IPS-15b (cell line): ENCODE data around the gene CALN1.

Experiments used
- H3K27me3 ChIP-seq: one replicate; pipeline ENCODE4 v1.6.1; 2013; ENCODE audit warnings: low read length; ENCODE audit not compliant: control insufficient read depth, insufficient read depth
- H3K36me3 ChIP-seq: one replicate; pipeline ENCODE4 v1.6.1; 2013; ENCODE audit warnings: low read length; ENCODE audit not compliant: control insufficient read depth, insufficient read depth
- H3K4me1 ChIP-seq: one replicate; pipeline ENCODE4 v1.6.1; 2013; ENCODE audit warnings: mild to moderate bottlenecking, low read length; ENCODE audit not compliant: control insufficient read depth, insufficient read depth
- H3K4me3 ChIP-seq: one replicate; pipeline ENCODE4 v1.5.1; 2013; ENCODE audit warnings: low read depth, low read length
- H3K9ac ChIP-seq: one replicate; pipeline ENCODE4 v1.6.1; 2013; ENCODE audit warnings: low read depth, mild to moderate bottlenecking, low read length
- H3K9me3 ChIP-seq: one replicate; pipeline ENCODE4 v1.6.1; 2013; ENCODE audit warnings: mild to moderate bottlenecking, low read length; ENCODE audit not compliant: control insufficient read depth, insufficient read depth

Gene CALN1

DNA sequence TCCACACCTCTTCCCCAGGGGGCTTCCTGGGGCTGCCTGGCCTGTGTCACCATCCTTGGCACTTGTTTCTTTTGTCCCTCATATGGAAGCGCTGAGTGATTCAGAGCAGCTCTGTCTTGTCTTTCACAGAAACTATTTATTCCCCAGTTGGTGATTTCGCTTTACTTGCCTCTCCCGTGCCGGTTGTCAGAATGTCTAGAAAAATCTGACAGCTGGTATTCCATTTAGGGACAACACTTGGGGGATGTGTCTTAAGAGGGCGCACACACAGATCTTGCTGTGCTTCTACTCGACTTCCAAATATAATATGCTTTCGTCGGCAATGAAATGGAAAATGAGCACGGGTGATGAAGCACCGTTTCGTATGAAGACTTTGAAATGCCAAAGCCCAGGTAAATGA is 611.8 kb downstream of the CALN1 start:
- H3K27me3 ChIP-seq: no peaks in the 10 kb centered on the region
- H3K4me3 ChIP-seq: no peak overlapping the region
- no peaks in the 10 kb centered on the region for H3K36me3 ChIP-seq
- no peaks in the 10 kb centered on the region for H3K9me3 ChIP-seq
- no peaks in the 10 kb centered on the region for H3K4me1 ChIP-seq
- no peak overlapping the region for H3K9ac ChIP-seq

DNA sequence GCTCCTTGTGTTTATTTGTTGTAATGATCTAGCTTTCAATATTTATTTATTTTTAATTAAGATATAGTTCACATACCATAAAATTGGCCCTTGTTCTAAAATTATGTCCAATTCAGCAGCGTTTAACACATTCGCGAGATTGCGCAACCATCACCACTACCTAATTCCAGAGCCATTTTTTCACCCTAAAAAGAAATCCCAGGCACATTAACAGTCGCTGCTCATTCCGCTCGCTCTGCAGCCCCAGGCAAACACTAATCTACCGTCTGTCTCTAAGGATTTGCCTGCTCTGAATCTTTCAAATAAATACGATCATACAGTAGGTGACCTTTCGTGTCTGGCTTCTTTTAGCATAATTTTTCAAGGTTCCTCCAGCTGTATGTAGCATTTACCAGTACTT is 616.7 kb downstream of the CALN1 start:
- Histone ChIP-seq H3K4me1 (no peaks in the 10 kb centered on the region), H3K9me3 (no peaks in the 10 kb centered on the region), H3K9ac (no peak overlapping the region), H3K4me3 (no peak overlapping the region), H3K36me3 (no peaks in the 10 kb centered on the region), H3K27me3 (no peaks in the 10 kb centered on the region)

DNA sequence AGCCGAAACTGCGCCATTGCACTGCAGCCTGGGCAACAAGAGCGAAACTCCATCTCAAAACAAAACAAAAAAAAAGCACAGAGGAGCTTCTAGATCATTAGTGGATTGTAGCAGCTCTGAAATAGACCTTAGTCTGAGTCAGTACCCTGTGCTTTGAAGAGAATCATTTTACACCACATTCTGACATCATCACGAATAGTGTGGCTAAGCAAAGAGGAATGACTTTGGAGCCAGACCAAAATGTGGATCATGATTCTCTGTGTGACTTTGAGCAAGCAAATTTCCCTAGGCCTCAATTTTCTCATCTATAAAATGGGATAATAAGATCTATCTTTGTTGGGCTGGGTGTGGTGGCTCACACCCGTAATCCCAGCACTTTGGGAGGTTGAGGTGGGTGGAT is 618.9 kb downstream of the CALN1 start:
- no peaks in the 10 kb centered on the region for H3K27me3 ChIP-seq
- H3K4me3 ChIP-seq: no peak overlapping the region
- H3K4me1 ChIP-seq: no peaks in the 10 kb centered on the region
- no peak overlapping the region for H3K9ac ChIP-seq
- H3K9me3 ChIP-seq: peaks cover 1% of the 10 kb centered on the region
- H3K36me3 ChIP-seq: no peaks in the 10 kb centered on the region

DNA sequence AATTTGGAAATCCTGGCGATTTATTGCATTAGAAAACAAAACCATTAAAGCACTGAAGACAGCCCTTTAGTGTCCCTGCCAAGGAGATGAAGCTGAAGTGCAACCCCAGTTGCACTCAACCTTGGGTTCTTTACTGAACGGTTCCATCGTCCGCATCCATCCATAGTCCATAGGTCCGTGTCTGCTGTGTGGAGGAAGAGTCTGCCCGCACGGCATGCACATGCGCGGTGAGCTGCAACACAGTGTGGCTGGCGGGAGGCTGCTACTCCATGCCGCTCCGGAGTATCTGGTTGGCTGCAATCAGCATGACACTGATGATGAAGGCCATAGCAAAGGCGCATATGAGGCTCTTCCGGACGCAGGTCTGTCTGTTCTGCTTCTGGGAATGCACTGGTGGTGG is 624.6 kb downstream of the CALN1 start:
- H3K4me3 ChIP-seq: no peak overlapping the region
- H3K36me3 ChIP-seq: peaks cover 5% of the 10 kb centered on the region
- no peak overlapping the region for H3K9ac ChIP-seq
- H3K27me3 ChIP-seq: no peaks in the 10 kb centered on the region
- H3K9me3 ChIP-seq: peaks cover 12% of the 10 kb centered on the region
- H3K4me1 ChIP-seq: peaks cover 5% of the 10 kb centered on the region

- peaks cover 5% of the 10 kb centered on the region for H3K4me1 ChIP-seq
- H3K36me3 ChIP-seq: peaks cover 5% of the 10 kb centered on the region
- H3K9ac ChIP-seq: no peak overlapping the region
- peaks cover 12% of the 10 kb centered on the region for H3K27me3 ChIP-seq
- peaks cover 12% of the 10 kb centered on the region for H3K9me3 ChIP-seq
- no peak overlapping the region for H3K4me3 ChIP-seq
These were observed 626.9 kb downstream of the CALN1 start for GRCh38 chr7:71785216-71785615.

DNA sequence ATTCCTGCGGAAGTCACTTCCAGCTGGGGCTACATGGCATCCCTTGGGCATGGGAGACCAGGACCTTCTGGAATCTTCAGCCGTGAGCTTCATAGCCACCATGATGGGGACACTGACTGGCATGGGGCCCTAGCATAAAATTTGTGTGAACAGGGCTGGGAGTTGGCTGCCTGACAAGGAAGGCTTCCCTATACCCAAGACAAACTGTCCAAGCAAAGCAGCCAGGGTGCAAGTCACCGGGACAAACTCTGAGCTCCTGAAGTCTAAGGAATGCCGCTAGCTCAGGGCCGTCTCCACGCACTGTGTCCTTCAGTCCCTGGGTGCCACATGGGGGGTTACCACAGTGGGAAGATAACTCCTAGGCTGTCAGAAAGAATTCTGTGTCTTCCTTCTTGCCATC is 627.4 kb downstream of the CALN1 start:
- no peak overlapping the region for H3K4me3 ChIP-seq
- H3K4me1 ChIP-seq: peaks cover 5% of the 10 kb centered on the region
- H3K36me3 ChIP-seq: peaks cover 5% of the 10 kb centered on the region
- H3K9me3 ChIP-seq: peaks cover 12% of the 10 kb centered on the region
- no peak overlapping the region for H3K9ac ChIP-seq
- H3K27me3 ChIP-seq: peaks cover 12% of the 10 kb centered on the region

GRCh38 chr7:71784180-71784579 is 628.0 kb downstream of the CALN1 start:
- Histone ChIP-seq H3K27me3 (peaks cover 12% of the 10 kb centered on the region), H3K4me3 (no peak overlapping the region), H3K36me3 (peaks cover 5% of the 10 kb centered on the region), H3K9me3 (peaks cover 12% of the 10 kb centered on the region), H3K9ac (no peak overlapping the region), H3K4me1 (peaks cover 5% of the 10 kb centered on the region)

DNA sequence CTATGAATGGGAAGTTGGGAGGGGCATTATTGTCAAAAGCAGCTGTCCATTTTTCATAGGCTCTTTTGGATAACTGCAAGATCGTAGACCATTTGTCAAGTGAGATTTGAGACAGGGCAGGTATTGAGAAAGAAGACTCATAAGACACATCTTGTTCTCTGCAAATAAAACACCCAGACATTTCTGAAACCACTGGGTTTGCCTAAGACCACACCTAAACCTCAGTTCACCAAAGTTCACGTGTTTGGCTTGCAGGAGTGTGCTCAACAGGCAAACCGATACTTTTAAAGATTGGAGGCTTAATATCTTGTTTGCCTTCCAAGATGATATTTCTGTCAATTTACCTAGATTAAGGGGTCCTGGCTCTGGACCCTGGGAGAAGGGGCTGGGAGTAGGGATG is 628.4 kb downstream of the CALN1 start:
- peaks cover 12% of the 10 kb centered on the region for H3K9me3 ChIP-seq
- H3K27me3 ChIP-seq: peaks cover 12% of the 10 kb centered on the region
- H3K4me1 ChIP-seq: peaks cover 5% of the 10 kb centered on the region
- no peak overlapping the region for H3K9ac ChIP-seq
- peaks cover 5% of the 10 kb centered on the region for H3K36me3 ChIP-seq
- H3K4me3 ChIP-seq: no peak overlapping the region

DNA sequence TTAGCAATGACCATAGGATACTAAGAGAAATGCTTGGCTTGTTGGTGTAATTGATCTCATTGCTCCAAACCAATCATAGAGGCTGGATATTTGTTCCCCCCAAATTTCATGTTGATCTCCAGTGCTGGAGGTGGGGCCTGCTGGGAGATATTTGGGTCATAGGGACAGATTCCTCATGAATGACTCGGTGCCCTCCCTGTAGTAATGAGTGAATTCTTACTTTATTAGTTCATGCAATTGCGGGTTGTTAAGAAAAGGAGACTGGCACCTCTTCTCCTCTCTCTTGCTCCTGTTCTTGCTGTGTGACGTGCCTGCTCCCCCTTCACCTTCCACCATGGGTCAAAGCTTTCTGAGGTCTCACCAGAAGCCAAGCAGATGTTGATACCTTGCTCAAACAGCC is 630.1 kb downstream of the CALN1 start:
- peaks cover 12% of the 10 kb centered on the region for H3K27me3 ChIP-seq
- H3K9me3 ChIP-seq: no peaks in the 10 kb centered on the region
- peaks cover 5% of the 10 kb centered on the region for H3K4me1 ChIP-seq
- H3K4me3 ChIP-seq: no peak overlapping the region
- peaks cover 1% of the 10 kb centered on the region for H3K36me3 ChIP-seq
- no peak overlapping the region for H3K9ac ChIP-seq

DNA sequence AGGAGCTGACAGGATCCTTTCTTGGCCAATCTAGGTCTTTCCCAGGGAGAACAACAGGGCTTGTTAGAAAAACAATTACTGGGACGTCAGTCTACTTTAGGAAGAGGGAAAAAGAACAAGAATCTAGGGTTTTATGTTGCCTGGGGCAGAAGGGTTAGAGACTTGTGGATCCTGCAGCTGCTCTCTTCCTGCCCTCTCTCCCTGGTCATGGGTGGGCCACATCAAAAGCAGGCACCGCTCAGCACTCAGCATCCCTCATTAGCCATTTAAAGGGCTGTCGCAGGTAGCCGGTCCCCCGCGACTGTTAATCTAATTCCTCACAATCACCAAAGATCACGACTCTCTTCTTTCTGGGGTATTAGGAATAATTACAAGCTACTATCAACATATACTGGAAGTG is 631.9 kb downstream of the CALN1 start:
- Histone ChIP-seq H3K4me3 (no peak overlapping the region), H3K9me3 (no peaks in the 10 kb centered on the region), H3K36me3 (no peaks in the 10 kb centered on the region), H3K9ac (no peak overlapping the region), H3K4me1 (peaks cover 5% of the 10 kb centered on the region), H3K27me3 (peaks cover 12% of the 10 kb centered on the region)

DNA sequence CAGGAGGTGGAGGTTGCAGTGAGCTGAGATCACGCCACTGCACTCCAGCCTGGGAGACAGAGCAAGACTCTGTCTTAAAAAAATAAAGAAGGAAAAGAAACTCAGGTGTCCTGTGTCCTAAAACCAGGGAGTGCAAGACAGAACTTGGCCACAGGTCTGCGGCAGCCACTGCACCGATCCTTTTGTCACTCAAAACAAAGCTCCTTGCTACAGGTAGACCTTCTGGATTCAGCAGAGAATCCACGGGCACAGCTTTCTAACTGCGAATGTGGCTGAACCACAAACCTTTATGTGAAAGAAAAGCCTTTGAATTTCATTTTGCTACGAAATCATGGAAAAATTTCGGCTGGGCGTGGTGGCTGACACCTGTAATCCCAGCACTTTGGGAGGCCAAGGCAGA is 634.9 kb downstream of the CALN1 start:
- H3K4me3 ChIP-seq: no peak overlapping the region
- H3K27me3 ChIP-seq: peaks cover 12% of the 10 kb centered on the region
- no peaks in the 10 kb centered on the region for H3K4me1 ChIP-seq
- no peaks in the 10 kb centered on the region for H3K36me3 ChIP-seq
- H3K9me3 ChIP-seq: no peaks in the 10 kb centered on the region
- no peak overlapping the region for H3K9ac ChIP-seq

DNA sequence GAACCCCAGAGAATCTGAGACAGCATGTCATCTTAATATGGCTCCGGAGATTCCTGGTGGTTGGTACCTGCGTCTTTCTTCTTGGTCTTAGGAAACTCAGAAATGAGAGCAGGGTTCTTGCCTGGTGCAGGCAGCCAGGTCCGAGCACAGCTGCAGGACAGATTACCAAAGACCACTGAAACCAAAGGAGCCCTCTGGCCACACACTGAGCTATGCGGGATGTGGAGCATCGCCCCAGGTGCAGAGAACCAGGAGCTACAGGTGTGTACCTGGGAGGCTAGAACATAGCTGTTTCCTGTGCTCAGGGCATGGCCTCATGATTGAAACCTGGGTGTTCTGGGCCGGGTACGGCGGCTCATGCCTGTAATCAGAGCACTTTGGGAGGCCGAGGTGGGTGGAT is 635.4 kb downstream of the CALN1 start:
- Histone ChIP-seq H3K4me3 (no peak overlapping the region), H3K36me3 (no peaks in the 10 kb centered on the region), H3K4me1 (no peaks in the 10 kb centered on the region), H3K9me3 (no peaks in the 10 kb centered on the region), H3K9ac (no peak overlapping the region), H3K27me3 (peaks cover 10% of the 10 kb centered on the region)

DNA sequence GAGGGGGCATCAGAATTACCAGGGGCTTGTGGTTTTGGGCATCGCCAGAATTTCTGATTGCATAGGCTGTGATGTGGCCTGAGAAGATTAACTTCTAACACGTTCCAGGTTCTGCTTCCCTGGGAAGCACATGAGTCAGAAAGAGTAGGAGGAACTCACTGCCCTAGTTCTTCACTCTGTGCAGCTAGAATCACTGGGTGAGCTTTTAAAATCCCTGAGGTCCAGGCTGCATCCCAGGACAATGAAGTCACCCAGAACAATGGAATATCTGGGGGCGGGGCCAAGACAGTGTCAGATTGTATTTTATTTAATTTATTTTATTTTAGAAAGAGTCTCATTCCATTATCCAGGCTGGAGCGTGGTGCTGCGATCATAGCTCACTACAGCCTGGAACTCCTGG is 636.5 kb downstream of the CALN1 start:
- Histone ChIP-seq H3K27me3 (no peaks in the 10 kb centered on the region), H3K36me3 (no peaks in the 10 kb centered on the region), H3K9ac (no peak overlapping the region), H3K4me1 (no peaks in the 10 kb centered on the region), H3K9me3 (no peaks in the 10 kb centered on the region), H3K4me3 (no peak overlapping the region)
